Neural progenitor cell (in vitro differentiated cells): ENCODE data around the gene TP63.

Experiments used
- CTCF ChIP-seq: fragments of 200-600 bp; sonication (generic); IDR thresholded peaks from 2 replicates; pipeline ENCODE4 v1.5.1; 2017; ENCODE audit warnings: antibody characterized with exemption, mild to moderate bottlenecking
- EZH2 ChIP-seq: fragments of 200-600 bp; sonication (generic); IDR thresholded peaks from 2 replicates; pipeline ENCODE4 v1.6.1; 2017; ENCODE audit warnings: antibody characterized with exemption, mild to moderate bottlenecking, moderate library complexity
- EZH2phosphoT487 ChIP-seq: fragments of 200-600 bp; sonication (generic); IDR thresholded peaks from 2 replicates; pipeline ENCODE4 v1.6.1; 2017; ENCODE audit warnings: antibody characterized with exemption

- TF ChIP-seq EZH2 (no peak), CTCF (no peak), EZH2phosphoT487 (no peak)
Observed at GRCh38 chr3:189812806-189813465, 181.7 kb downstream of the TP63 start.
